Measurements from ENCODE around the gene FAM227B.

Gene FAM227B

GRCh38 chr15:49301562-49301961 is 319.1 kb downstream of the FAM227B start:
- no peak overlapping the region for H3K27ac ChIP-seq
- TF ChIP-seq CTCF (conservative IDR thresholded peaks at IDR 0.05), result no peak

GRCh38 chr15:49300856-49301255 is 319.8 kb downstream of the FAM227B start:
- TF ChIP-seq CTCF (conservative IDR thresholded peaks at IDR 0.05), result no peak
- no peak overlapping the region for H3K27ac ChIP-seq

GRCh38 chr15:49297584-49297983 is 323.0 kb downstream of the FAM227B start:
- H3K27ac ChIP-seq, result no peak overlapping the region
- no peak for TF ChIP-seq CTCF (conservative IDR thresholded peaks at IDR 0.05)

GRCh38 chr15:49296258-49296657 is 324.4 kb downstream of the FAM227B start:
- no peak for TF ChIP-seq CTCF (conservative IDR thresholded peaks at IDR 0.05)

GRCh38 chr15:49293941-49294340 is 326.7 kb downstream of the FAM227B start:
- H3K27ac ChIP-seq, result no peak overlapping the region
- no peak for TF ChIP-seq CTCF (conservative IDR thresholded peaks at IDR 0.05)

More at GRCh38 chr15:49296258-49296657, 324.4 kb downstream of the FAM227B start:
- no peak overlapping the region for H3K27ac ChIP-seq

GRCh38 chr15:49290191-49290590 is 330.4 kb downstream of the FAM227B start:
- H3K27ac ChIP-seq, result no peak overlapping the region
- TF ChIP-seq CTCF (conservative IDR thresholded peaks at IDR 0.05), result no peak

GRCh38 chr15:49288391-49288790 is 332.2 kb downstream of the FAM227B start:
- no peak for TF ChIP-seq CTCF (conservative IDR thresholded peaks at IDR 0.05)
- H3K27ac ChIP-seq, result no peak overlapping the region

GRCh38 chr15:49287481-49287880 is 333.1 kb downstream of the FAM227B start:
- no peak for TF ChIP-seq CTCF (conservative IDR thresholded peaks at IDR 0.05)
- H3K27ac ChIP-seq, result no peak overlapping the region

All from VCaP (cell line).